Activated T-helper 9 cell treated with anti-CD3 and anti-CD28 coated beads, Interleukin-2, amount 50 U/mL, for 16 hours (primary cell): ENCODE results near the gene GAB2.
A peak's percentile ranks its signal among the peaks of the same experiment; 100 is the strongest.

Experiments used
- DNase-seq: peaks from one replicate; pipeline ENCODE4 v3.0.0-alpha.2; 2020; ENCODE audit warnings: low read depth

GAB2 gene

DNA sequence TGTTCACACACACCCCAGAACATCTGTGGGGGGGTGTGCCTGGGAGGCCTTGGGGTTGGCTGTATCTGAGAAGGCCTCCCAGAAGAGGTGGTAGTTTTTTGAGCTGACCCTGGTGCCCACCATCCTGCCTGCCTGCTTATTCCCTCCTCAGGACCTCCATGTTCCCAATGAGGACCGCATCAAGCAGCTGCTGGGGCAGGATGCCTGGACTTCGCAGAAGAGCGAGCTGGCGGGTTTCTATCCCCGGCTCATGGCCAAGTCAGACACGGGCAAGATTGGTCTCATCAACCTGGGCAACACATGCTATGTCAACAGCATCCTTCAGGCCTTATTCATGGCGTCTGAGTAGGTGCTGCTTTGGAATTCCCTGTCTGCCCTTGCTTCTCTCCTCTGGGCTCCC lies 211.9 kb downstream of the GAB2 start:
- no peak for DNase-seq

DNA sequence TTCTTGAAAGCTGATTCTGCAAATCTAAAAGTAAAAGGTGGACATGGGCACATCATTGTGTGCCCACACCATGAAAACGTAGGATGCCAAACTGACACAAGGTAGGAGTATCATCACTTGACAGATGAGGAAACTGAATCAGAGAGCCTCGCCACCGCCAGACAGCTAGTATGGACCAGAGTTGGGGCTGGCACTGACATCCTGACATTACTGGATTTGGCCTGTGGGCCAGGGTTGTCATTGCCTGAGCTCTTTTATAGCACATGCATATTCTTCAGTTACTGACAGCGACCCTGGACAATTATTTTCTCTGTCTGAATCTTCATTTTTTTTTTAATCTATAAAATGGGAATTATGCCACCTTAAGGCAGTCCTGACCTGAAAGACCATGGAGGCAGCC lies 212.4 kb downstream of the GAB2 start:
- DNase-seq = no peak

DNA sequence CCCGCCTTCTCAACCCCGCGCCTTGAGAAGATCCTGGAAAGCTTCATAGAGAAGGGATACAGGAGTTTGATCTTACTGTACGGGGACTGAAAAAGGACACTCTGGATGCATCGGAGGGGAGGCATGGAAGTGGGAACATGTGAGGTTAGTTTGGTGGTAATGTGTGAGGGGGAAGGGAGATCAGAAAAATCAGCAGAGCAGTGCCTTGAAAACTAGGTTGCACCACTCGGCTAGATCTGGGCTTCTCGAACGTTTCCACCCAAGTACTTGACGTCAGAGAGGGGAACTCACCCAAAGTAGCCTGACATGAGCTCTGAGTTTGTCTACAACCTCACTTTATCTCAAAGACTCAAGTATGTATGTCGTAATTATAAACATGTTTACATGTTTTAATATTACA lies 214.4 kb downstream of the GAB2 start:
- DNase-seq = peak; percentile 11

DNA sequence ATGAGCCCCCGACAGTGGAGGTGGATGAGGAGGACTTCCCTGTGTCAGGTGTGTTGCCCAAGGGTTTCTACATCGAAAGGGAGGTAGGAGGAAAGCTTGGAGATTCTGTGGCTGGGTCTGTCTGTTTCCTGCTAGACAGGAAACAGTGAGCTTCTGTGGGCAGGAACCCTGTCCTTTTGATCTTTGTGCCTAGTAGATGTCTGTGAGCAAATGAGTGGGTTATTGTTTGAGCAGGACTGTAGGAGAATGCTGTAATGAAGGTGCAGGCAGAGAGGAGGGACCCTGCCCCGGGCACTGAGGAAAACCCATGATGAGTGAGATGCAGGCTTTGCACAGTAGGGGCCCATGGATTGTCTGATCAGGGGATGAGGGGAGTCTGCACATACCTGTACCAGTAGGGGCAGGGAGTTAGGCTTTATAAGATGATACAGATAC lies 214.9 kb downstream of the GAB2 start:
- peak; percentile 10 for DNase-seq

DNA sequence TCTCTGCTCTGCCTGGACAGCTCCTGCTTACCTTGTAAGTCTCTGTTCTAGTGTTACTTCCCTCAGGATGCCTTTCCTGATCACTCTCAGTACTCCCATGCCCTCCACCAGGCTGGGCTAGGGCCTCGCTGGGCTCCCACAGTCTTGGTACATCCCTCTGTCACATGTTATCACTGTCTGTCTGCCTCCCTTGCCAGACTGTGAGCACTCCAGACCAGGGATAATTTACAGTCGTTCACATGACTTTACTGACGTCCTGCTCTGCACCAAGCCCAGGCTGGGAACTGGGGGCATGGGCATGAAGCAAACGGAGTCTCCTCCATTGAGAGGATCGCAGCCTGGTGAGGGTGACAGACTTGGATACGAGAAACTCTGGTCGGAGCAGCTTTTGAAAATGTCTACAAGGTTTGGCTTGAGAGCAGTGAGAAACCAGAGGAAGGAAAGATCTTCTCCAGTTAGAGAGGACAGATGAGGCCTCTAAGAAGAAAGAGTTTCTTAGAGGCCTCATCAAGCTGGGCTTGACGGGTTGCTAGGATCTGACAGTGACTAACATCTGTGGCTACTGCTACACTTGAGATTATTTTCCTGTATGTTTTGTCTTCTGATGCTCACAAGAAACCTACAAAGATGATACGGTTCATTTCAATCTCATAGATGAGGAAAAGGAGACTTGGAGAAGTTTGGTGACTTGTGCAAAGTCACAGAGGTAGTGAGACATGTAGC lies 216.4 kb downstream of the GAB2 start:
- no peak for DNase-seq

DNA sequence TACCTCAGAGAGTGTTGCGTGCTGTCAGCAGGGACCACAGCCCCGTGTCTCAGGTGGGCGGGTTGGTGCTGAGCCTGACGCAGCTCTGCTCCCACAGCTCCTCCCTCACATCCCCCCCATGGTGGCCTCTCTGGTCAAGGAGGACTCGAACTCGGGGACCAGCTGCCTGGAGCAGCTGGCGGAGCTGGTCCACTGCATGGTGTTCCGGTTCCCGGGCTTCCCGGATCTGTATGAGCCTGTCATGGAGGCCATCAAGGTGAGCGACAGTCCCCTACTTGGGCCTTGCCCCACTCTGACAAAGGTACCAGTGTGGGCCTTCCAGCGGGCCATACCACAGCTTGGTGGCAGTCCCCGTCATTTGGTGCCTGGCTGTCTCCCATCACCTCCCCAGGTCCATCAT lies 217.1 kb downstream of the GAB2 start:
- no peak for DNase-seq

DNA sequence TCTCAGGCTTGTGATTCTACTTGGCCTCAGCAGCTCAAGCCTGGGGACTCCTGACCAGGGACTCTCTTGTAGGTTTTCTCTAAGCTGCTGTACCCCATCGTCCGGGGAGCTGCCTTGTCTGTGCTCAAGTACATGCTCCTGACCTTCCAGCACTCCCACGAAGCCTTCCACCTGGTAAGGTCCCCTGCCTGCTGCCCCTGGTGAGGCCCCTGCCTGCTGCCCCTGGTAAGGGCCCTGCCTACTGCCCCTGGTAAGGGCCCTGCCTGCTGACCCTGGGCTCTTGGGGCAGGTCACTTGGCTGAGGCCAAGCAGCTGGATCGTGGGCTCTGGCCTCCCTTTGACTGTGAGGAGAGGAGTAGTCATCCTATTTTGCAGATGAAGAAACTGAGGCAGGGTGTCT lies 217.6 kb downstream of the GAB2 start:
- no peak for DNase-seq

DNA sequence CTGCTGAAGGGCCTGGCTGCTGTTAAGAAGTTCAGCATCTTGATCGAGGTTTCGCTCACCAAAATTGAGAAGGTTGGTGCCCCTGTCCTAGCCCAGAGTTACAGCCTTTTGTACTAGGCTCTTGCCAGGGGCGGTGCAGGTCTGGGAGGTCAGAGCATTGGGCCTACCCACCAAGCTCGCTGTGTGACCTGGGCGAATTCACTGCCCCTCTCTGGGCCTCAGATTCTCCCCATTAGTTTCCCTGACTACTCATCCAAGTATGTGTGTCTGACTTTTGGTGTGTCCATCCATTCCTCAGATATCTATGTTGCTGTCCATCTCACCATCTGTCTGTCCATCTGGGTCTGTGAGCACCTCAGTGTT lies 218.0 kb downstream of the GAB2 start:
- no peak for DNase-seq

DNA sequence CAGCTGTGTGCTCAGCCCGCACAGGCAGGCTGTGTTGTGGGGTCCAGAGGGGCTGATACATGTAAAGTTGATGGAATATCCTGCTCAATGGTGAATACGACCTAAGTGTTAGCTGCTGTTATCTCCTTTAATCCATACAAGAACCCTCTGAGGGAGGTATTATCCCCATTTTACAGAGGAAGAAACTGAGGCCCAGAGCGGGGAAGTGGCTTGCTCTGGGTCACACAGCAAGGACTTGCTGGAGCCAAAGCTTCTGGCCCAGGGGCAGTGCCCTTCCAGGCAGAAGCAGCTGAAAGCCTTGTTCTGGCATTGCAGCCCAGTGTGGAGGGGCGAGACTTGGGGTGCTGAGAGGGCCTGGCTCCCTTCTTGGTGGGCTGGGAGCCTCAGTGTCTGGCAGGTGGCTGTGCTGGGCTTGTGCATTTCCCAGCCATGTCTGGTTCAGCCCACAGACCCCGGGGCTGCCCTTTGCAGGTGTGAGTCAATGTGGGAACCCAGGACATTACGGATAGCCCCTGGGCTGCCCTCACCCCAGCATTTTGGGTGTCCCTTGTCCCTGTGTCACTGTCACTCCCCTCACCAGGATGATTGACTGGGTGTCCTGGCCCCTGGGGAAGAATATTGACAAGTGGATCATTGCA lies 218.5 kb downstream of the GAB2 start:
- no peak for DNase-seq

DNA sequence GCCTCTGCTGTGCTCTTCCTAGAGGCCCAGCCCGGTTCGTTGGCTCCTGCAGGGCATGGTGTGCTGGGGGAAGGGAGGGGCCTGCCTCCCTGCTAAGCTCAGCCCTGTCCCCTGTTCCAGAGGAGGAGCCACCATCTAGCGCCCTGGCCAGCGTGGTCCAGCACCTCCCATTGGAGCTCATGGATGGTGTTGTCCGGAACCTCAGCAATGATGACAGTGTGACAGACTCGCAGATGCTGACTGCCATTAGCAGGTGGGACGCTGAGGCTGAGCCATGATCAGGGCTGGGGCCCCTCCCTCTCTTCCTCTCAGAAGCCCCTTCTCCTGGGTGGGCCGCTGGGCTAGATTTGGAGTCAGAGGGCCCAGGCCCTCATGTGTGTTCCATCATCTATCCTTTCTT lies 219.8 kb downstream of the GAB2 start:
- DNase-seq = no peak

DNA sequence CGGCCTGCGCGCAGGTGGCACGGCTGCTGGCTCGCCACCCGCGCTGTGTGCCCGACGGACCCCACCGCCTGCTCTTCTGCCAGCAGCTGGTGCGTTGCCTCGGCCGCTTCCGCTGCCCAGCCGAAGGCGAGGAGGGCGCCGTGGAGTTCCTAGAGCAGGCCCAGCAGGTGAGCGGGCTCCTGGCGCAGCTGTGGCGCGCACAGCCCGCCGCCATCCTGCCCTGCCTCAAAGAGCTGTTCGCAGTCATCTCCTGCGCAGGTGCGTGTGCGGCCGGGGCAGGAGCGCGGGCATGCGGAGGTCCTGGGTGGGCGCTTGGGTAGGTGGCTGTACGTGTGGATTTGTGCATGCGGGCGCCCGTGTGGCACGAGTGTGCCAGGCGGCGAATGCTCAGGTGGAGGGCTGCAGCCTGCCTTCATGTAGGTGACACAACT lies 220.9 kb downstream of the GAB2 start:
- no peak for DNase-seq

DNA sequence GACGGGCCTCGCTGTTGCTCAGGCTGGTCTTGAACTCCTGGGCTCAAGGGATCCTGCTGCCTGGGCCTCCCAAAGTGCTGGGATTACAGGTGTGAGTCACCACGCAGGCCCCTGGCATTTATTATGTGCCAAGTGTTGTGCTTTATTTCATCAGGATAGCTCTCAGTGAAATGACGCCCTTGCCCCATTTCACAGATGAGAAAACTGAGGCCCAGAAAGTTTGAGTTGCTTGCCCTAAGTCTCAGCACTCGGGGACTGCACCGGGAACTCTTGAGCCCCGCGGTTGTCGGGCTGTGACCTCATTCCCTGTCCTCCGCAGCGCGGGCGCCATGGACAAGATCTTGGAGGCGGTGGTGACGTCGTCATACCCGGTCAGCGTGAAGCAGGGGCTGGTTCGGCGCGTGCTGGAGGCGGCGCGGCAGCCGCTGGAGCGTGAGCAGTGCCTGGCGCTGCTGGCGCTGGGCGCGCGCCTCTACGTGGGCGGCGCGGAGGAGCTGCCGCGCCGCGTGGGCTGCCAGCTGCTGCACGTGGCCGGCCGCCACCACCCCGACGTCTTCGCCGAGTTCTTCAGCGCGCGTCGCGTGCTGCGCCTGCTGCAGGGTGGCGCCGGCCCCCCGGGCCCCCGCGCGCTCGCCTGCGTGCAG lies 221.6 kb downstream of the GAB2 start:
- no peak for DNase-seq

DNA sequence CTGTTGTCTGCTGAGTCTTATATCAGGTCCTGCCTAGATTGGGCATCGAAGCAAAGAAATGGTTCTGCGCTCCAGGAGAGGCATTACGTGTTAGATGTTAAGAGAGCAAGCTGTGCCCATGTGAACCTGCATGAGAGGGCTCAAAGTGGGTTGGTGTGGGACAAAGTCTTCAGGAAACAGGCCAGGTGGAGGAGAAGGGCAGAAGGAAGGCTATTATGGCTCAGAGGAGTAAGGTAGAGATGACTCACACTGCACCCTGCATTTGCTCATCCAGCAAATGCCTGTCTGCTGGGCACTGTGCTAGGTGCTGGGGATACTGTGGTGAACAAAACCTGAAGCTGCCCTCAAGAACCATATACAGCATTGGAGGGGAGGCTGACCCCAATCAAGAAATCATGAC lies 223.1 kb downstream of the GAB2 start:
- no peak for DNase-seq

DNA sequence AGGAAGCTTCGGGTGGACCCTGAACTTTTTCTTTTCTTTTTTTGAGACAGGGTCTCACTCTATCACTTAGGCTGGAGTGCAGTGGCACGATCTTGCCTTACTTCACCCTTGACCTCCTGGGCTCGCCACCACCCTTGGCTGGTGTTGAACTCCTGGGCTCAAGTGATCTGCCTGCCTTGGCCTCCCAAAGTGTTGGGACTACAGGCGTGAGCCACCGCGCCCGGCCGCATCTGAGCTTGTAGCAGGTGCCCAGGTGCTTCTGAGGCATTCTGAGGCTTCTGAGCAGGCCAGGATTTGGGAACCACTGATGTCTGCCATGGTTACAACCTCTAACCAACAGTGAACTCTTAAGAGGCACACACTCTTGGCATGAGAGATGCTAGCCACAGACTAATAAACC lies 223.8 kb downstream of the GAB2 start:
- no peak for DNase-seq

DNA sequence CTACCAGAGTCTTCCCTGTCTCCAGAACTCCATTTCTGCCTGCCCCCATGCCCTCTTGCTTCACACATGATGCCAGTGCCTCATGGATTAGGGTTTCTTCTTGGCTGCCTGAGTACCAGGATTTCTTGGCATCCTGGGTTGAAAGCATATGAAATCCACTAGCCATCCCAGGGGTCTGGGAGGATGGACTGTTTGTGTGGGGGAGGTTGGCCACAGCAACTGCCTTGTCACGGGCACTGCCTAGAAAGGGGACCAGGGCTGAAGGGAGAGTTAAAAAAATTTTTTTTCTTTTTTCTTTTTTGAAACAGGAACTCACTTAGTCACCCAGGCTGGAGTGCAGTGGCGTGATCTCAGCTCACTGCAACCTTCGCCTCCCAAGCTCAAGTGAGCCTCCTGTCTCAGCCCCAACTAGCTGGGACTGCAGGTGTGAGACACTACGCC lies 224.7 kb downstream of the GAB2 start:
- DNase-seq = no peak

DNA sequence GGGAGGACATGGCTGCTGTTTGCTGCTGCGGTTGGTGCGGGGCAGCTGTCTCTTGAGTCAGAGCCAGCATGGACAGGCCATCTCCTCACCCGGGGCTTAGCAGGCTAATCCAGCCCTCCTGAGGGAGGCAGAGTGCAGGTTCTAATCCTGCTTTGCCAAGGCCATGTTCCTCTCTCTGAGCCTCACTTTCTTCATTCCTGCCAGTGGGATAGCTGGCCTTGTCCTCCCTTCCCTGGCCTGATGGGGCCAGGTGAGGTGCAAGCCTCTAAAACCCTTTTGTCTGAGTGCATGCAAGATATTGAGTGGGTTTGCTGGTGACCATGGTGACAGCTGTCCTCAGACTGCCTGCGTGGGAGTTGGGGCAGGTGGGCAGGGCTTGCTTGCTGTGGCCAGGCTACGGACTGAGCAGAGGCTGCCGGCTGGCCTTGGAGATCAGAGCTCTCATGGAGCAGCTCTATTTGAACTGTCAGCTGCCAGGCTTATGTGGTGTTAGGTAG lies 225.3 kb downstream of the GAB2 start:
- no peak for DNase-seq

DNA sequence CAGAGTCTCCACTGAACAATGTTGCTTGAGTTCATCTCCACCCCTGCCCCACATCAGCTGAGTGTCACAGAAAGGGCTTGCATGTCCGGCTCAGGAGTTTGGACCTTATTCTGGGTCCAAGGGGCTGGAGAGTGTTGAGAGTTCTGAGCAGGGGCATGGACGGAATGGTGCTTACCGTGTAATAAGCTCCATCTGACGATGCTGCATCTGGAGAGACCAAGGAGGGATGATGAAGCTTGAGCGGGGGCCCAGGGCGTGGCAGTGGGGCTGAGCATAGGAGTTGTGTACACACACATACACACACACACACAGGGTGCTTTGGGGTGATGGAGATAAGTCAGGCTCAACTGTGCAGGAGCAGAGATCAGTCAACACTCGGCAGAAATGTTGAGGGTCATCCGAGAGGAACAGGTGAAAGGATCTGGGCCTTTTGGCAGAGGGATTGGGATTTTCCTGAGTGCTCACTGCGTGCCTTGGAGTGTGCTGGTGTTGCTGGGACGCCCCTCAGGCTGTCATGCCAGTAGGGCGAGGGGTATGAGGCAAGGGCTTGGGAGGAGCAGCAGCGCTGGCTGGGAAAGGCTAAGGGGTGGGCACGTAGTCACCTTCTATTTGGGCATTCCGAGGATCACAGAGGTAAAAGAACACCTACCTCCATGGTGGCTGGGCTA lies 226.6 kb downstream of the GAB2 start:
- DNase-seq = no peak

DNA sequence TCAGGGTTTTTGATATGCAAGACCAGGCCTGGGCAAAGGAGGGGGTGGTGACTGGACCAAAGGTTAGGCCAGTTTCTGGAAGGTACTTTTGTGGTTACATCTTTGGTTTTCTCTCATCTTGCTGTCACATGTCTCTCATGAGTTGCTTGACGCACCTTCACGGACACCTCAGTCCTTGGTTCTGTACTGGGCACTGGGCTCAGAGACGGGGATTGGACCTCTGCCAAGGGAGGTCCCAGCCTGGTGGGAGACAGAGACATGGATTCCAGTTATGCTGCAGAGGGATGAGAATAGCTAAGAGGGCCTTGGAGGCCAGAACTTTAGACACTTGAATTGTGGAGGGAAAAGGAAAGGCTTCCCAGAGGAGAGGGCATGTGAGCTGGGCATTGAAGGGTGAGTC lies 227.2 kb downstream of the GAB2 start:
- DNase-seq = no peak

DNA sequence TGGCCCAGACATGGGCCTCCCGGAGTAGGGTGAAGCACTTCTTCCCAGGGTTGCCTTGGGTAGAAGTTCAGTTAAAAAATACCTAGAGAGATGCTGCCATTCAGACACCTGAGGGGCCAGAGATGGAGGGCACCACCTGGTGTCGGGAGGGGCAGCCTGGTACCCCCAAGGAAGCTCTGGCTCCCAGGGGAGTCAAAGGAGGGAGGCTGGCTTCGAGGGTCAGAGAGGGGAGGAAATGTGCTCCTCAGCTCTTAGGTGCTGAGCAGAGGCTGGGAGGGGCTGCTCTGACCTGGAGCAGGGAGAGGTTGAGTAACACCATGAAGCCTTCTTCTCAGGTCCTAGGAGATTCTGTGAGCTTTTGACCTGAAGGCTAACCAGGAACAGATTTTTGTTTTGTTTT lies 227.8 kb downstream of the GAB2 start:
- DNase-seq = no peak

DNA sequence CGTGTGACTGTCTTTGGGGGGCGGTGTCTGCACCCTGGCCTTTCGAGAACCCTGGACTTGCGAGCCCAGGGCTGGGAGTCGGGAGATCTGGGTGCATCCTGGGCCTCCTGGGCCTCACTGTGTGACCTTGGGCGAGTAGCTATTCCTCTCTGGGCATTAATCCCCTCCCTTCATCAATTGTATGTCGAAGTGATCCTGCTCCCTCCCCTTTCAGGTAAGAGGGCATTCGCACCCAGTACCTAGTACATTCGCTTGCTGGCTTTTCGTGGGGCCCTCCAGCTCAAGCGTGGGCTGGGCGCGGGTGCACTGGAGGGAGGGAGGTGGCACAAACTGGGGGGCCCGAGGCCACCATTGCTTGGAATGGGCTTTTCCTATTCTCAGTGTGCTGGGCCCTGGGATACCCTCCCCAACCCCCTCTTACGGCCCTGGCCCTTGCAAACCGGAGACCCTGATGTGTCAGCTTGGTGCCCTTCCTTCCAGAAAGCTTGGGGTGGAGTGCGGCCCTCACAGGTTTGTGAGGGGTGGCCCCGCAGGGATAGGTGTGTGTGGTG lies 228.4 kb downstream of the GAB2 start:
- no peak for DNase-seq

DNA sequence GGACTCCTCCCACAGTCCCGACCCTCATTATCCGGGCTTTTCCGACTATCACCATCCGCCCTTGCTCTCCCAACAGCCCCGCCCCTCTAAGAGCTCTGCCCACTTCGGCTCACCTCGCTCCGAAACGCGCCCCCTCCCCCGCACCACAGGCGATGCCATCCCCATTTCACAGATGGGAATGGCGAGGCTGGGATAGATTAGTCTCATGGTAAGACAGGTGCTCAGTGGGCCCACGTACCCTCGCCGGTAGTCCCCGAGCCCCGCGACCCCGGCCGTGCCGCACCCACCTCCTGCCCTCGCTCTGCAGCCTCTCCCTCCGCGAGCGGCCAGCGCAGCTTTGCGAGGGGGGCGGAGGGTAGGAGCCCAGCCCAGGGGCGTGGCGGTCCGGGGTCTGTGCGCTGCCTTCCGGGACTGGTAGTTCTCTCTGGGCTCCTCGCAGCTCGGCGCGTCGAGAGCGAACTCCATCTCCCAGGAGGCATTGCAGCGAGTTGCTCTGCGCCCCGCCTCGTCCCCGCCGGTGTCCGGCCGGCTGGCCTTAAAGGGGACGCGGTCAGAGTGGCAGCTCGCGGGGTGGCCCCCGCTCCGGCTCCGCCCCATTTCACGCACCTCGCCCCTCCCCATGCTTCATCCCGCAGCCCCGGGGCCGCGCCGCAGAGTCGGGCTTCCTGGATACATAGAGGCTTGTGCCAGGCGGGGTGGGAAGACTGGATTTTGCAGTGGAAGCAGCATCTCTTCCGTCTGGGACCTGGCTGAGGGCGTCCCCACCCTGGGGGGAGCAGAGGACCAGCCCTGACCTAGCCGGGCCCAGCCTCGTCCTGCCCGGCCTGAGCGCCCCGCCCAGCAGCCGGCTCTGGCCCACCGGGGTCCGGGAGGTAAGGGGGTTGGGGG lies 229.1 kb downstream of the GAB2 start, which contains the start of the genes KCTD21 and USP35:
Gene KCTD21 (minus strand): TSS at position 341 of the 888 bp plus-strand sequence. CDS start 14,072 bp downstream, outside the sequence.
Gene USP35 (plus strand): TSS at position 634 of the 888 bp plus-strand sequence. CDS start 7,327 bp downstream, outside the sequence.
- peak; percentile 87 for DNase-seq
